HEK293T (cell line): ENCODE measurements around the gene LGSN.

Experiments
- ARNT ChIP-seq: fragments of 450-650 bp; IDR thresholded peaks from 2 replicates; pipeline ENCODE4 v1.6.1; 2017; ENCODE audit warnings: mild to moderate bottlenecking
- BHLHE40 ChIP-seq: fragments of 450-650 bp; IDR thresholded peaks from 2 replicates; pipeline ENCODE4 v1.6.1; 2016; ENCODE audit warnings: mild to moderate bottlenecking, moderate library complexity, borderline replicate concordance
- FOXA1 ChIP-seq: fragments of 450-650 bp; IDR thresholded peaks from 2 replicates; pipeline ENCODE4 v1.6.1; 2016; ENCODE audit warnings: mild to moderate bottlenecking
- FOXM1 ChIP-seq: fragments of 450-650 bp; IDR thresholded peaks from 2 replicates; pipeline ENCODE4 v1.6.1; 2017; ENCODE audit warnings: mild to moderate bottlenecking, borderline replicate concordance
- PKNOX1 ChIP-seq: fragments of 450-650 bp; IDR thresholded peaks from 2 replicates; pipeline ENCODE4 v1.6.1; 2016
- SP1 ChIP-seq: fragments of 450-650 bp; IDR thresholded peaks from 2 replicates; pipeline ENCODE4 v1.6.1; 2017
- TARDBP ChIP-seq: fragments of 450-650 bp; IDR thresholded peaks from 2 replicates; pipeline ENCODE4 v1.6.1; 2016

GRCh38 chr6:63275953-63276352, 43.8 kb downstream of the LGSN start:
- TF ChIP-seq ARNT (no peak), TARDBP (no peak), FOXA1 (no peak), BHLHE40 (no peak), SP1 (no peak), FOXM1 (no peak), PKNOX1 (no peak)
